Measurements from ENCODE around the gene LHFPL2. TPM values are rescaled to one million over a fixed set of nuclear protein-coding genes. Genes with fewer than 3 reads are reported as not detected.

LHFPL2 gene
- total RNA-seq, 2 donors from 2014 or later, result 15.5 to 18.7 TPM

DNA sequence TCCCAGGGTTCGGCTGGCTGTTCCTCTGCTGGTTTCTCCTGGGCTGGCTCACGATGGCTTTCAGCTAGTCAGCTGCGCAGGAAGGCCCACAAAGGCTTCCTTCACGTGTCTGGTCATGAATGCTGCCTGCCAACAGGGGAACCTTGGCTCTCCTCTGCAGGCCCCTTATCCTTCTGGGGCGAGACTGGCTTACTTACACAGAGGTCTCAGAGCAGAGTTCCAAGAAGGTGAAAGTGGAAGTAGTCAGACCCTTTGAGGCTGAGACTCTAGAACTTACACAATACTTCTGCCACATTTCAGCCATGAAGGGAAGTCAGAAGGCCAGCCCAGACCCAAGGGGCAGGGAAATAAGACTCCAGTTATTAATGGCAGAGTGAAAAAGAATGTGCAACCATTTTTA, 99.5 kb downstream of the LHFPL2 start:
- intact Hi-C loops (cut with DNase I), result no loop called here
- Histone ChIP-seq H3K4me3 (no peak overlapping the region), H3K36me3 (replicated peaks in 1 of 2; ENCODE audit: insufficient read depth in 1 of 2, low read depth in 2 of 2) (no peaks in the 10 kb centered on the region), H3K9me3 (no peaks in the 10 kb centered on the region), H3K27ac (peak overlapping the region in 2 of 4 donors; percentile 29 to 41), H3K4me1 (peaks cover 15% of the 10 kb centered on the region), H3K27me3 (no peaks in the 10 kb centered on the region)
- TF ChIP-seq, protein P1, sequence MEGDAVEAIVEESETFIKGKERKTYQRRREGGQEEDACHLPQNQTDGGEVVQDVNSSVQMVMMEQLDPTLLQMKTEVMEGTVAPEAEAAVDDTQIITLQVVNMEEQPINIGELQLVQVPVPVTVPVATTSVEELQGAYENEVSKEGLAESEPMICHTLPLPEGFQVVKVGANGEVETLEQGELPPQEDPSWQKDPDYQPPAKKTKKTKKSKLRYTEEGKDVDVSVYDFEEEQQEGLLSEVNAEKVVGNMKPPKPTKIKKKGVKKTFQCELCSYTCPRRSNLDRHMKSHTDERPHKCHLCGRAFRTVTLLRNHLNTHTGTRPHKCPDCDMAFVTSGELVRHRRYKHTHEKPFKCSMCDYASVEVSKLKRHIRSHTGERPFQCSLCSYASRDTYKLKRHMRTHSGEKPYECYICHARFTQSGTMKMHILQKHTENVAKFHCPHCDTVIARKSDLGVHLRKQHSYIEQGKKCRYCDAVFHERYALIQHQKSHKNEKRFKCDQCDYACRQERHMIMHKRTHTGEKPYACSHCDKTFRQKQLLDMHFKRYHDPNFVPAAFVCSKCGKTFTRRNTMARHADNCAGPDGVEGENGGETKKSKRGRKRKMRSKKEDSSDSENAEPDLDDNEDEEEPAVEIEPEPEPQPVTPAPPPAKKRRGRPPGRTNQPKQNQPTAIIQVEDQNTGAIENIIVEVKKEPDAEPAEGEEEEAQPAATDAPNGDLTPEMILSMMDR (IDR thresholded peaks at IDR 0.05), result no peak
- TF ChIP-seq POLR2A (IDR thresholded peaks at IDR 0.05), result peak in 1 of 3 donors; percentile 27
- 67 to 92% methylated on average over 5 of the region's 5 CpGs for WGBS, 2 donors
- ATAC-seq, result no peak
- DNase-seq, result peak in 1 of 4 donors; percentile 60

DNA sequence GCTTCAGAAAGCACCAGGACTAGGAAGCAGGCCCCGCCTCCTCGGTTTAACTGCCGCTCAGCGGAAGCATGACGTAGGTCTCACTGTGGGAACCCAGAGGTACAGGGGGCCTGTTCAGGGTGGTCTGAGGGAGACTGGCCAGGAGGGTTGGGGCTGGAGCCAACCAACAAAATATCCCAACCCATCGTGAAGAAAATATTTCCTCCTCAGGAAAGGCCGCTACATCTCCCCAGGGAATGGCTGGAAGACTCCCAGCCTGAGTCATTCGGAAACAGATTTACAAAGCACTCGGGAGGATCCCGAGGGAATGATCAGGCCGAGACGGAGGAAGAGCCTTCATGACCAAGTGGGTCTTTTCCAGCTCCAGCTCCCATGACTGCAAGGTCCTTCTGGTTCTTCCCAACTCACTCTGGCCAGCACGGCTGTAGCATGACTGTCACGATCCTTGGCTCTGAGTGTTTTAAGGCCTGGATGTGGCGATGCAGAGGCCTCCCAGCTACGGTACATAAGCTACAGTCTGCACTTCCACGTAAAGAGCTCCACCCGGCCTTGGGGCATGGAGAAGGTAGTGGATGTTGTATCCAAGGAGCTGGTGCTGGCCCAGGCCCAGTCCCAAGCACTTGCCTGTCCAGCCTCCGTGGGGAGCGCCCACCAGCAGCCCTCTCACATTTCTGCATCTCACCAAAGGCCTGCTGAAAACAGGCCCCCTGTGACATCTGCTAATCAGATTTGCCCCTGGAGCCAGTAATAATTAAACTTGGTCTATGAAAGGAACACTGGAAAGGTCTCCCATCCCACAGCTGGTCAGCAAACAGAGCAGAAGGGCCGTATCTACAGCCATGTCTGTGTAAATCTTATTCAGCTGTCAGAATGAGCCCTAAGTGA, 100.6 kb downstream of the LHFPL2 start:
- ATAC-seq (peak; percentile 68), DNase-seq (peak; percentile 43 to 71 (median 62))
- Histone ChIP-seq H3K4me1 (peaks cover 15% of the 10 kb centered on the region), H3K27ac (peak overlapping the region in 3 of 4 donors; percentile 3 to 41 (median 34)), H3K36me3 (replicated peaks in 1 of 2; ENCODE audit: insufficient read depth in 1 of 2, low read depth in 2 of 2) (no peaks in the 10 kb centered on the region), H3K27me3 (no peaks in the 10 kb centered on the region), H3K9me3 (no peaks in the 10 kb centered on the region), H3K4me3 (no peak overlapping the region)
- WGBS, 2 donors, result 82 to 87% methylated on average over 16 to 21 of the region's 21 CpGs
- TF ChIP-seq, protein P1 (IDR thresholded peaks at IDR 0.05), result no peak
- TF ChIP-seq POLR2A (IDR thresholded peaks at IDR 0.05), result no peak
- intact Hi-C loops (cut with DNase I), result no loop called here

DNA sequence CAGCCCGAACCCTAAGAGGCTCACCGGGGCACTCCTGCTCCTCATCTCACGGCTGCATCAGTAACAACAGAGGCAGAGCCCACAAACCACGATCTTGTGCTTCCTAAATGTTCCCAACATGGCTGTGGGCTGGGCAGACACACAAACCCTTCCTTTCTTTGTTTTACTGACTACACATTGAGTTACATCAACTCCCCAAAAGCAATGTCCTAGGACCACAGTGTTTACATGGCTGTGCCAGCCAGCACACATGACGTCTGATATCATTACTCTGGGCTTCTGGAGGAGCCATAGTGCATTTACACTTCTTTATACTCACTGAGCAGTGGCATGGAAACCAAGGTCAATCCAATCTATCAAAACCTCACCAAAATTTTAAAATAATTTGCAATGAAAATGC, 101.4 kb downstream of the LHFPL2 start:
- peak; percentile 61 for ATAC-seq

DNA sequence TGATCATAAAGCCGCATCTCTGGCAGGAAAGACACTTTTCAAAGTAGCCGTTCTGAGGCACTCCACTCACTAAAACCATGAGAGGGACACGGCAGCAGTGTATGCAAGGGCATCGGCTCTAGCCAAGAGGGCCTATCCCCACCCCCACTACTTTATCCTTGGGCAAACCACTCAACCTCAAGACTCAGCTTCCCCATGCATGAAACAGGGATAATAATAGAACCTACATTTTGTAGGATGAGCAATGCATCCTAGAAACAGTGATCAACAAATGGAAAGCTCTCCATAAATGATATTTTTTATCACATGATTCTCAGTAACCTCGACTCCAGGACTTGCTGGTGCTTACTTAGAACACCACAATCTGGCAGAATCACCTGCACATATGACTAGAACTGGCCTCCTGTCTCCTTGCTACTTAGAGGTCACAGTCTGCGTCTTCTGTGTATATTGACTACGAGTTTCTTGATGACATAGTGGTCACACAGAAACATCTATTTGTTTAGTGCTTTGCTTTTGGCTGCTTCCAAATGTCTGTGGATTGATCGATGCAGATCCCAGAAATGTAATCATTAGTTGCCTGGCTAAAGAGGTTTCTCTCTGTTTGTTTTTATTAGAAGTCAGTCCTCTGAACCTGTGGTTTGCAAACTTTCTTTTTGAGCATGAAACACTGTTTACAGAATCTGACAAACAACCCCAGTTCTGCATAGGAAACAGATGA, 102.1 kb downstream of the LHFPL2 start:
- H3K4me3 ChIP-seq, result no peak overlapping the region
- no peaks in the 10 kb centered on the region for H3K36me3 ChIP-seq (replicated peaks in 1 of 2; ENCODE audit: insufficient read depth in 1 of 2, low read depth in 2 of 2)
- H3K27ac ChIP-seq, result peak overlapping the region in 2 of 4 donors; percentile 3 to 11
- ATAC-seq, result no peak
- no peaks in the 10 kb centered on the region for H3K27me3 ChIP-seq
- TF ChIP-seq POLR2A (IDR thresholded peaks at IDR 0.05), result no peak
- TF ChIP-seq, protein P1 (IDR thresholded peaks at IDR 0.05), result no peak
- intact Hi-C loops (cut with DNase I), result no loop called here
- no peaks in the 10 kb centered on the region for H3K9me3 ChIP-seq
- H3K4me1 ChIP-seq, result peaks cover 15% of the 10 kb centered on the region
- DNase-seq, result no peak
- WGBS, 2 donors, result 65 to 66% methylated on average over 8 of the region's 8 CpGs

More for the DNA sequence above, 101.4 kb downstream of the LHFPL2 start:
- Histone ChIP-seq H3K27ac (peak overlapping the region in 3 of 4 donors; percentile 3 to 34 (median 11)), H3K36me3 (replicated peaks in 1 of 2; ENCODE audit: insufficient read depth in 1 of 2, low read depth in 2 of 2) (no peaks in the 10 kb centered on the region), H3K4me3 (no peak overlapping the region), H3K4me1 (peaks cover 15% of the 10 kb centered on the region), H3K27me3 (no peaks in the 10 kb centered on the region), H3K9me3 (no peaks in the 10 kb centered on the region)
- intact Hi-C loops (cut with DNase I), result no loop called here
- TF ChIP-seq, protein P1 (IDR thresholded peaks at IDR 0.05), result no peak
- TF ChIP-seq POLR2A (IDR thresholded peaks at IDR 0.05), result no peak
- no peak for DNase-seq
- 66 to 69% methylated on average over 5 of the region's 5 CpGs for WGBS, 2 donors

All from body of pancreas (tissue), 4 donors.